ENCODE measurements around the gene ZNF688.
A peak's percentile ranks its signal among the peaks of the same experiment; 100 is the strongest.
"Not testable (repeated sequence)": the region's sequence is repeated elsewhere in the genome, so short reads cannot be mapped to it uniquely, and the experiment has no call there.

The ZNF688 gene

DNA sequence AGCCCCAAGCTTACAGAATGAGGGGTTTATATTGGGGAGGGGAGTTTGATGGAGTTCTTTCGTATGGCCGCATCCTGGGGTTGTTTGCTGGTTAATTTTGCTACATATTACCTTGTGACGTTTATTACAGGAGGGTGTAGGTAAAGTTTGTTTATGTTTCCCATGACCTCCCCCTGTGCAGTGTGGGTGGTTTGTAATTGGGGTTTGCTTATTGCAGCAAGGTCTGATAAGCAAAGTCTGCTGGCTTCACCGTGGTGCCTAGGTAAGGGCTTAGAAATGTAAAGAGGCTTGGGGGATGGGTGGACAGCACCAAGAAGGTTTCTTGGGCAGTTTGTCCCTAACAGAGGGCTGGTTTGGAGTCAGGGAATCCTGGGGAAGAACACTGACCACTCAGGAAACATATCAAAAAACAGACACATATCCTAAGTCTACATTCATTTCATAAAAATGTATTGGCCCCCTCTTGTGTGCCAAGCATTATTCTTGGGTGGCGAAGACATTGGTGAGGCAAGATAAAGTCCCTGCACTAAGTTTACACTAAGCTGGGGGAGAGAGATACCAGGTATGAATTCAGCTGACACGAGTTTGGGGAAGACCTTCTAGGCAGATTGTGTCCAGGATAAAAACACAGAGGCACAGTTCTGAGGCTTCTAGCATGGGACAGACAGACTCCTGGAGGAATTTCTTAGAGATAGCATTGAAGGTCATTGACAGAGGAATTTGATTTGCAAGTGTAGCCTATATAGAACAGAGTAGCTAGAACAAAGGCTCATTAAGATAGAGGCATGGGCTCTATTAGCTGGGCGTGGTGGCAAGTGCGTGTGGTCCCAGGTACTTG lies 22.9 kb downstream of the ZNF688 start:
- ATAC-seq (ENCODE audit: low read depth): no peak; the same call in 2 of the 3 replicates
- TF ChIP-seq, protein P1, sequence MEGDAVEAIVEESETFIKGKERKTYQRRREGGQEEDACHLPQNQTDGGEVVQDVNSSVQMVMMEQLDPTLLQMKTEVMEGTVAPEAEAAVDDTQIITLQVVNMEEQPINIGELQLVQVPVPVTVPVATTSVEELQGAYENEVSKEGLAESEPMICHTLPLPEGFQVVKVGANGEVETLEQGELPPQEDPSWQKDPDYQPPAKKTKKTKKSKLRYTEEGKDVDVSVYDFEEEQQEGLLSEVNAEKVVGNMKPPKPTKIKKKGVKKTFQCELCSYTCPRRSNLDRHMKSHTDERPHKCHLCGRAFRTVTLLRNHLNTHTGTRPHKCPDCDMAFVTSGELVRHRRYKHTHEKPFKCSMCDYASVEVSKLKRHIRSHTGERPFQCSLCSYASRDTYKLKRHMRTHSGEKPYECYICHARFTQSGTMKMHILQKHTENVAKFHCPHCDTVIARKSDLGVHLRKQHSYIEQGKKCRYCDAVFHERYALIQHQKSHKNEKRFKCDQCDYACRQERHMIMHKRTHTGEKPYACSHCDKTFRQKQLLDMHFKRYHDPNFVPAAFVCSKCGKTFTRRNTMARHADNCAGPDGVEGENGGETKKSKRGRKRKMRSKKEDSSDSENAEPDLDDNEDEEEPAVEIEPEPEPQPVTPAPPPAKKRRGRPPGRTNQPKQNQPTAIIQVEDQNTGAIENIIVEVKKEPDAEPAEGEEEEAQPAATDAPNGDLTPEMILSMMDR (IDR thresholded peaks at IDR 0.05; ENCODE audit: poor library complexity, severe bottlenecking): no peak
- H3K4me1 ChIP-seq (ENCODE audit: insufficient read depth, poor library complexity, severe bottlenecking): no peaks in the 10 kb centered on the region
- H3K9me3 ChIP-seq (ENCODE audit: severe bottlenecking): no peaks in the 10 kb centered on the region
- H3K27ac ChIP-seq (ENCODE audit: poor library complexity, severe bottlenecking): no peak overlapping the region
- peaks cover 1% of the 10 kb centered on the region; the same call in 1 of the 2 replicates for H3K36me3 ChIP-seq (ENCODE audit: low read depth)
- DNase-seq (ENCODE audit: low spot score): no peak
- H3K27me3 ChIP-seq (ENCODE audit: insufficient read depth, poor library complexity, severe bottlenecking): no peaks in the 10 kb centered on the region
- no peak overlapping the region for H3K4me3 ChIP-seq (ENCODE audit: severe bottlenecking)

DNA sequence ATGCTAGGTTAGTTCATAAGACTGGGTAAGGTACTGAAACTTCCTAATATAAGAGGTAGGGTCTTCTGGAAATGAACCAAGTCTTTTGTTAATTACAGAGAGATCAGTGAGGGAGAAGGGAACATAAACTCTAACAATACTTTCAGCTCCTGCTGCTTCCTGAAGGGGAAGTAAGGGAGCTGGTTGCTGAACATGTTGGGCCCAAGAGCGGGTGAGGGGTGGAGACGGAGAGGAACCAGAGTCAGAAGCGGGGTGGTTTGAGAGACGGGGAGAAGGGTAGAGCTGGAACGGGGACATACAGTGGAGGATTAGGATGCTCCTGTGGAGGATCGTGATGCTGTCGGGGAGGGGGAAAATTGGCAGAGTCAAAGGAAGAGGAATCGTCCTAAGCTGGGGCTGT lies 25.4 kb downstream of the ZNF688 start:
- no peak overlapping the region for H3K4me3 ChIP-seq (ENCODE audit: severe bottlenecking)
- H3K27ac ChIP-seq (ENCODE audit: poor library complexity, severe bottlenecking): no peak overlapping the region
- TF ChIP-seq, protein P1 (IDR thresholded peaks at IDR 0.05; ENCODE audit: poor library complexity, severe bottlenecking): no peak
- ATAC-seq (ENCODE audit: low read depth) (no peak), DNase-seq (ENCODE audit: low spot score) (no peak)
- H3K36me3 ChIP-seq (ENCODE audit: low read depth): no peaks in the 10 kb centered on the region
- no peaks in the 10 kb centered on the region for H3K9me3 ChIP-seq (ENCODE audit: severe bottlenecking)
- H3K4me1 ChIP-seq (ENCODE audit: insufficient read depth, poor library complexity, severe bottlenecking): no peaks in the 10 kb centered on the region
- no peaks in the 10 kb centered on the region for H3K27me3 ChIP-seq (ENCODE audit: insufficient read depth, poor library complexity, severe bottlenecking)

DNA sequence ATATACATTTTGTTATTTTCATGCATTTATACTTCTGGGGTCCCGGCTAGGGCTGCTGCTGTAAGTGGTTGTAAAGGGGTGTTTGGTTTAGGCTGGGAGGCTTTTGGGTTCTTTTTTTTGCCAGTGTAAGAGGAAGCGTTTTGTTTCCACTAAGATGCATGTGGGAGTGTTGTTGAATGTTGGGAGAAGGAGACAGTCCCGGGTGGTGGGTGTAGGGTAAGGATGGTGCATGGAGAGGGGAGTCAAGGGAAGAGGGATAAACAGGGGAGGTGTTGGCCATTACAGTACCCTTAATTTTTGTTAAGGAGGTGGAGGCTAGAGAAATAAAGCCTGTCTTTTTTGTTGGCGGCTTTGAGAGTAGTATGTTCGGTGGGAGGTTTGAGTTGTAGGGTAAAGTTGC lies 28.4 kb downstream of the ZNF688 start:
- TF ChIP-seq, protein P1 (IDR thresholded peaks at IDR 0.05; ENCODE audit: poor library complexity, severe bottlenecking): no peak
- Histone ChIP-seq H3K9me3 (ENCODE audit: severe bottlenecking) (no peaks in the 10 kb centered on the region), H3K36me3 (ENCODE audit: low read depth) (no peaks in the 10 kb centered on the region), H3K4me1 (ENCODE audit: insufficient read depth, poor library complexity, severe bottlenecking) (no peaks in the 10 kb centered on the region), H3K27ac (ENCODE audit: poor library complexity, severe bottlenecking) (no peak overlapping the region), H3K27me3 (ENCODE audit: insufficient read depth, poor library complexity, severe bottlenecking) (no peaks in the 10 kb centered on the region), H3K4me3 (ENCODE audit: severe bottlenecking) (no peak overlapping the region)
- DNase-seq (ENCODE audit: low spot score) (no peak), ATAC-seq (ENCODE audit: low read depth) (no peak)

DNA sequence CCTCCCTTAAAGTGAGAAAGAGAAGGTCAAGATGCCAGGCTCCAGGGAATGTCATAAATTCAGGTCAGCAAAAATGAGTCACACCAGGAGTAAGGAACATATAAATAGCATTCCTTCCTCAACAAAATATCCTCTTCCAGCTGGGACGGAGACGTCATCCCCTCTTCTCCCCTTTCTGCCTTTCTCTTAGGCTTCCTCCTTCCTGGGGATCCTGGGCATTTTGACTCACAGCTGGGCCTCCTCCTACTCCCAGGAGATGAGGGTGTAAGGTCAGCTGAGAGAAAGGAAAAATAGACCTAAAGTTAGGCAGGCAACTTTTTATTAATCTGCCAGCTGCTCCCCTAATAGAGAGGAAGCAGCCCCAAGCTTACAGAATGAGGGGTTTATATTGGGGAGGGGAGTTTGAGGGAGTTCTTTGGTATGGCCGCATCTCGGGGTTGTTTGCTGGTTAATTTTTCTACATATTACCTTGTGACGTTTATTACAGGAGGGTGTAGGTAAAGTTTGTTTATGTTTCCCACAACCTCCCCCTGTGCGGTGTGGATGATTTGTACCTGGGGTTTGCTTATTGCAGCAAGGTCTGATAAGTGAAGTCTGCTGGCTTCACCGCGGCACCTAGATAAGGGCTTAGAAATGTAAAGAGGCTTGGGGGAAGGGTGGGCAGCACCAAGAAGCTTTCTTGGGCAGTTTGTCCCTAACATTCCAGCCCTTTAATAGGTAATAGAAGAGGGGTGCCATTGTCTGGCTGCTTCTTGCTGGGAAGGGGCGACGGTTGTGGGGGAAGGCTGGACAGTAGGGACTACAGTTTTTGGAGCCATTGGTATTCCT lies 29.8 kb downstream of the ZNF688 start:
- Histone ChIP-seq H3K4me3 (ENCODE audit: severe bottlenecking) (no peak overlapping the region), H3K4me1 (ENCODE audit: insufficient read depth, poor library complexity, severe bottlenecking) (no peaks in the 10 kb centered on the region), H3K27ac (ENCODE audit: poor library complexity, severe bottlenecking) (no peak overlapping the region), H3K27me3 (ENCODE audit: insufficient read depth, poor library complexity, severe bottlenecking) (no peaks in the 10 kb centered on the region), H3K9me3 (ENCODE audit: severe bottlenecking) (no peaks in the 10 kb centered on the region), H3K36me3 (ENCODE audit: low read depth) (peaks cover 3% of the 10 kb centered on the region; the same call in 1 of the 2 replicates)
- DNase-seq (ENCODE audit: low spot score): no peak
- TF ChIP-seq, protein P1 (IDR thresholded peaks at IDR 0.05; ENCODE audit: poor library complexity, severe bottlenecking): no peak
- peak; percentile 41; the same call in 1 of the 3 replicates for ATAC-seq (ENCODE audit: low read depth)

DNA sequence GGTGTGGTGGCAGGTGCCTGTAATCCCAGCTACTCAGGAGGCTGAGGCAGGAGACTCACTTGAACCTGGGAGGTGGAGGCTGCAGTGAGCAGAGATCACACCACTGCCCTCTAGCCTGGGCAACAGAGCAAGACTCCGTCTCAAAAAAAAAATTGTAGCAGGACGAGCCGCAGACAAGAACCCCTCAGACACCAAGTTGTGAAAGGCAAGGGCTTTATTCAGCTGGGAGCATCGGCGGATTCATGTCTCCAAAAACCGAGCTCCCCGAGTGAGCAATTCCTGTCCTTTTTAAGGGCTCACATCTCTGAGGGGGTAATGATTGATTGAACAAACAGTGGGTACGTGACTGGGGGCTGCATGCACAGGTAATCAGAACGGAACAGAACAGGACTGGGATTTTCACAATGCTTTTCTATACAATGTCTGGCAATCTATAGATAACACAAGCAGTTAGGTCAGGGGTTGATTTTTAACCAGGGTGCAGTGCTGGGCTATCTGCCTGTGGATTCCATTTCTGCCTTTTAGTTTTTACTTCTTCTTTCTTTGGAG lies 30.5 kb downstream of the ZNF688 start:
- not testable (repeated sequence) for H3K27ac ChIP-seq (ENCODE audit: poor library complexity, severe bottlenecking); H3K4me3 ChIP-seq (ENCODE audit: severe bottlenecking); H3K36me3 ChIP-seq (ENCODE audit: low read depth); H3K4me1 ChIP-seq (ENCODE audit: insufficient read depth, poor library complexity, severe bottlenecking); DNase-seq (ENCODE audit: low spot score); H3K27me3 ChIP-seq (ENCODE audit: insufficient read depth, poor library complexity, severe bottlenecking); H3K9me3 ChIP-seq (ENCODE audit: severe bottlenecking); ATAC-seq (ENCODE audit: low read depth)

DNA sequence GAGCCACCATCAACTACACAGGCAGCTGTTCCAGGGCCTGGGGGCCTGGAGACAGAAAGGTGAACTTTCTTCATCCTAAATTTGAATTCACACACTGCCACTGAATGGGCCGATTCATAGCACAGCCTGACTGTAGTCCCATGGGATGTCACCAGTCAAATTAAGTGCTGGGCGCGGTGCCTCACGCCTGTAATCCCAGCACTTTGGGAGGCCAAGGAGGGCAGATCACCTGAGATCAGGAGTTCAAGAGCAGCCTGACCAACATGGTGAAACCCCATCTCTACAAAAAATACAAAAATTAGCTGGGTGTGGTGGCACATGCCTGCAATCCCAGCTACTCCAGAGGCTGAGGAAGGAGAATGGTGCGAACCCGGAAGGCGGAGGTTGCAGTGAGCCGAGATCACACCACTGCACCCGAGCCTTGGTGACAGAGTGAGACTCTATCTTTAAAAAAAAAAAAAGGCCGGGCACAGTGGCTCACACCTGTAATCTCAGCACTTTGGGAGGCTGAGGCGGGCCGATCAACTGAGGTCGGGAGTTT lies 31.5 kb downstream of the ZNF688 start:
- not testable (repeated sequence) for DNase-seq (ENCODE audit: low spot score); H3K4me1 ChIP-seq (ENCODE audit: insufficient read depth, poor library complexity, severe bottlenecking); H3K4me3 ChIP-seq (ENCODE audit: severe bottlenecking); H3K27me3 ChIP-seq (ENCODE audit: insufficient read depth, poor library complexity, severe bottlenecking); ATAC-seq (ENCODE audit: low read depth); H3K9me3 ChIP-seq (ENCODE audit: severe bottlenecking); H3K27ac ChIP-seq (ENCODE audit: poor library complexity, severe bottlenecking); H3K36me3 ChIP-seq (ENCODE audit: low read depth)

Data from RWPE2 (cell line).